Stimulated activated CD4-positive, alpha-beta T cell treated with anti-CD3 and anti-CD28 coated beads, Interleukin-4, amount 100 ng/mL, for 1 hour (primary cell): ENCODE measurements around the gene CCDC148.
"Not testable (repeated sequence)": the region's sequence is repeated elsewhere in the genome, so short reads cannot be mapped to it uniquely, and the experiment has no call there.

Source experiments
- DNase-seq: peaks from one replicate; pipeline ENCODE4 v3.0.0-alpha.2; 2020

CCDC148 gene

GRCh38 chr2:158413581-158413980 is 43.0 kb downstream of the CCDC148 start:
- DNase-seq, result no peak

DNA sequence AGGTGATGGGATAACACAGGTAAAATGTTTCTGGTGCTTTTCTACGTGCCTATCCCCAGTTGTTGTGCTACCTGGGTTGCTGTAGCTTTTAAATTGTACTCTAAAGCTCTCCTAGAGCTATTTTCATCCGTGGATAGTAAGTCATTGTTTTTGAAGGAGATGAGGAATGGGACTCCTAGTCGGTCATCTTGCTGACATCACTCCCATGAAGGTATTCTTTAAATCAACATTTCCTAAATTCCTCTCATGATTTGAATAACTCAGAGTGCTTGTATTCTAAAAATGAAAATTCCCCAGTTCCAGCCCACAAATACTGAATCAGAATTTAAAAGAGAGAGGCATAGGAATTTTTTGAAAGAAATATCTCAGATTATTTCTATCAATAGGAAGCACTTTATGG is 44.3 kb downstream of the CCDC148 start:
- DNase-seq, result no peak

DNA sequence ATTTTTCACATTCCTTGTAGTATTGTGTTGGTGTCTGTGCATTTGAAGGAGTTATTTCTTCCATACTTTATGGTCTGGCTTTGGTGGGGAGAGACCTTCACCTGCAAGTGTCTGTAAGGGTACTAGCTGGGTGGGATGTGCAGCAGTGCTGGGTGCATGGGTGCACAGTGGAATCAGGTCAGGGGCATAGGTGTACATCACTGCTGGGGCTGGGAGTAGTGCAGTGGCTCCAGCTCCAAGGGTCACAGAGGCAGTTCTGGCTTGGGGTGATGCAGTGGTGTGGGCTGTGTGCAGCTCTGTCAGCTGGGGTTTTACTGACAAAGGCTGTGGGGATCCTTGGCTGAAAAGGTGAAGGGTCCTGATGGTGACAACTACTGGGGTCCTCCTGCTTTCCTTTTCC is 44.8 kb downstream of the CCDC148 start:
- no peak for DNase-seq

GRCh38 chr2:158410132-158410531 is 46.4 kb downstream of the CCDC148 start:
- no peak for DNase-seq

DNA sequence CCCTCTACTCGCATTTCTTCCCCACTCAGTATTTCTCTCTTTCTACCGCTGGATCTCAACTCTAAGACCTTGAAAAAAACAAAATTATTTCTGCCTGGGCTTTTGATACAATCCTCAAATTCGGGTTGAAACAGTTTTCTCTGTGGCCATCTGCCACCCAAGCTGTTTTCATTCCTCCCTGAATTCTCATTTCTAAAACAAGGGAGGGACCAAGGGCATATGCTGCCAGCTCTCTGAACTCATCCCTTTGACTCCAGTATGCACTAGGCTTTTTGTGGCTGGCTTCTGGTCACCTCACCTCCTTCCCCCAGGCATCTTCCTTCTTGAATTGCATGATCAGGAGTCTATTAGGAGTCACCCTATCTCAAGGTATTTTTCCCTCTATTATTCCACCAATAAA is 49.5 kb downstream of the CCDC148 start:
- DNase-seq, result no peak

DNA sequence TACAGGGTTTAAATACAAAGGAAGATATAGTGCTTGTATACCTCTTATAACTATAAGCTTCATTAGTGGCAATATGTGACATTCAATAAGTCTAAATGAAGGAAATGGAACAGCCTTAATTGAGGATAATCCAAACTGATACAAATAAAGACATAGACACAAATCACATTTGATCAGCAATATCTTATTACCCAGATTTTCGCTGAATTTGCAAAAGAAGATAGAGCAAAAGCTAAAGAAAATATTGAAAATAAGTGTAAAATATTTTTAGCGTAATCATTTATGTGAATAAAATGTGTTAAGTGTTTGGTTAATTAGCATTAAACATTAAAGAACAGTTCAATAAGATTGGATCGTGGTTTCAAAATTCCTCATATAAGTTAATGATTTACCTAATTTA is 51.2 kb downstream of the CCDC148 start:
- DNase-seq, result no peak

GRCh38 chr2:158403237-158403636 is 53.3 kb downstream of the CCDC148 start:
- no peak for DNase-seq

- DNase-seq, result no peak
These were observed 53.9 kb downstream of the CCDC148 start for GRCh38 chr2:158402665-158403064.

DNA sequence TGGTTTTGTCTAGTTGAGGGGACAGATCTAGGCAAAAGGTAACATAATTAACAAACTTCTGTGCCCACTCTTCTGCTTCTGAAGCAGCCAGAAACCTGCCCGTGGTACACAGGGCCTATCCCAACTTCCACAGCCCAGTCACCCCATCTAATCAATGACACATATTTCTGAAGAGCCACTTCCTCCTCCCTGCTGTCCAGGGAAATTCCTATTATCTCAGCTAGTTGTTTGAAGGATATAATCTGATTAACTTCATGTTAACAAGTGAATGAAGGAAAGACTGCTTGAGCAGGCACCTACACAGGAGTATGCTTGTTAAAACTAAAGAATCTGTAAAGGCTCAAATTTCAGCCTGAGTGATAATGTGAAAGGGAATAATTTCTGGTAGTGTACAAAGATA is 61.4 kb downstream of the CCDC148 start:
- no peak for DNase-seq

DNA sequence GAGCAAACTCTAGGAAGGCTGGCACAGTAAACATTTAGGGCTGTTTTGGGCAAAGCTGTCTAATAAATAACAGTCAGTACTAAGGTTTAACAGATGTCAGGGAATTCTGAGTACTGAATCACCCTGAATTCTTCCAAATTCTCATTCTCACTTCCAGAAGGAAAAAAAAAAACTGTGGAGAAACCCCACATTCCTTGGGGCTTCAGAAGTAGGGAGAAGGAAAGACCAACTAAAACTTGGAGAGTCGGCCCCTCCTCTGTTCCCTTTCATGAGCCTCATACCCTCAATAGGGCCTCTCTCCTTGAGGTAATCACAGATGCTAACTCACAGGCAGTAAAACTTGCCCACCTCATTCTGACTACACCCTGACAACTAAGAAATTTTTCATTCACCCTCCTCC is 62.1 kb downstream of the CCDC148 start:
- DNase-seq, result no peak

DNA sequence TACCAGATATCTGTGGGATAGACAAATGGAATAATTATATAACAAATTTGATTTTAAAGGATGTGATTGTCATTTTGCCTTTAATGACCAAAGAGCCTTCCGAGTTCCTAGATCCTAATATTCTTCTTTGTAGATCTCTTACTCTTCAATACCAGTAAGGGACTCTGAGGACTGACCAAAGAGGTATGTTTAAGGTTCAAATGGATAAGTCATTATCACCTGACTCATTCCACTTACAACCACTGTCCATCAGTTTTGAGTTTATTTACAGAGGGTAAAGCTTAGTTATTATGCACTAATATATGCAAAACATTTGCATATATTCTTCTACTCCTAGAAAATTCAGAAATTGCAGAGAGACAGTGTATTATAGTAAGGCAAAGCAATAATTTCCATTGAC is 62.7 kb downstream of the CCDC148 start:
- no peak for DNase-seq

GRCh38 chr2:158392687-158393086 is 63.9 kb downstream of the CCDC148 start:
- DNase-seq, result no peak

DNA sequence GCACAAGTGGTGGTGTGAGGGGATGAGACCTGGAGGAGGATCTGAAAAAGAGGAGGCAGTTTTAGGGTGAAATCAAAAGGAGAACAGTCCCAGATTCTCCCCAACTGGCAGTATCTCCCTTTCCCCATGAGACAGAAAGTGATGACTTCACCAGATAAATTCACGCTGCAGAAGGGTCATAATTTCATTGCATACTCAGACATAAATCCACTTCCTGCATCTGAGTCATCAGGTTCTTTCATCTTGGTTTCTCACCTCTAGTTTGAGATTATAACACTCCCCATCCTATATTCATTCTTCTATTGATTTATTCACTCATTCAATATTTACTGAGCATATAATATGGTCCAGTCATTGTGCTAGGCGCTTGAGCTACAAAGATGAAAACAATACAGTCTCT is 64.7 kb downstream of the CCDC148 start:
- no peak for DNase-seq

DNA sequence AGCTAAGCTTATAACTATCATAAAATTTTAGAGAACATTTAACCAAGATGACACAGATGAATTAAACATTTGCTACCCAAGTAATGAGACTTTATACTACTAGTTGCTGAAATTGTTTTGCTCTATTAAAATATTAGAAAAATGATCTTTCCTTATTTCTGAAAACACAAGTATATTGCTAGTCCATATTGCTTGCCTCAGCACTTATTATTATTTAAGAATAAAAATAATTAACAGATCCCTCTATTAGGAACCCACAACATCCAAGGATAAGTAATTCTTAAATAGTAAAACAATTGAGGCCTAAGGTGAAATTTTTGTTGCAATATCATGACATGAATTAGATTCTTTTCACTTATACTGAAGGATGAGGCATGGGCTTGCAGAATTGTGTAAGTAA is 65.2 kb downstream of the CCDC148 start:
- DNase-seq, result no peak

GRCh38 chr2:158388159-158388558 is 68.4 kb downstream of the CCDC148 start:
- DNase-seq, result no peak

DNA sequence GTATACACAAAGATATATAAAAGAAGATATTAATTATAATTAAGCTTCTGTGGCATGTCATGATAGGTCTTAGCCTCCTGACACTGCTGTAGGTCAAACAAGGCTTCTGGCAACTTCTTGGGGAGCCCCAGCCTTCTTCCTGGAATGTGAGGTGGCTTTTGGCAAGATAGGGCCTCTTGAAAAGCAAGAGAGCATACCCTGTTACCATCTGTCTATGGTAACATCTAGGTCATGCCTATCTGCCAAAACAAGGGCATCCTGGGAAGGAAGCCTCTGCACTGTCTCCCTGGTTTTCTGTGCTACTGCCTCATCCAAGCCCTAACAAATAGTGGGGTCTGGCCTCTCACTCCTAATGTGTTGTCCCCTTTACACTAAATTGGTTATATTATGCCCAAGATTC is 70.9 kb downstream of the CCDC148 start:
- no peak for DNase-seq

- no peak for DNase-seq
These were observed 74.6 kb downstream of the CCDC148 start for GRCh38 chr2:158381978-158382377.

DNA sequence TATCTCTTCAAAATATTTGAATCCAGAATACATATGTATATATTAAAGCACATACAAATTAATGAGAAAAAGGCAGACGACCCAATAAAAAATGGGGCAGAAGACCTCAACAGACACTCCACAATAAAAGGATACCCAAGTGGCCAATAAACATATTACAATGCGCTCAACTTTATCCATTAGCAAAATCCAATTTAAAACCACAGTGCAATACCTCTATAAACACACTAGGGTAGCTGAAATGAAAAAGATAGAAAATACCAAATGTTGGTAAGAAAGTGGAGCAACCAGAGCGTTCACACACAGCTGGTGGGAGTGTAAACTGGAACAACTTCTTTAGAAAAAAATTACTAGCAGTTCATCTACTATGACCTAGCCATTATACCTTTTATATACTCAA is 75.3 kb downstream of the CCDC148 start:
- DNase-seq, result no peak

DNA sequence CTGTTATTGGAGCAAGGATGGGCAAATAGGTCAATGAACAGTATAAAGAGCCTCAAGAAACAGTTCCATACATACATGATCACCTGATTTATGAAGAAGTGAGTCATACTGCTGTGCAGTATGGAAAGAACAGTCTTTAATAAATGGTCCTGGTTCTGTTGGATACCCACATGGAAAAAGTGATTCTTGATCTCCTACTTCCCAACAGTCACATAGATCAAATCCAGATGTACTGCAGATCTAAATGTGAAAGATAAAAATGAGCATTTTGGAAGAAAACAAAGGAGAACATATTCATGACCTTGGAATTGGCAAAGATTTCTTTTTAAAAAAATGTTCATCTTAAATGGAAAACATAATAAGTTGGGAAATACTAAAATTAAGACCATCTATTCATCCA is 75.8 kb downstream of the CCDC148 start:
- DNase-seq, result no peak

GRCh38 chr2:158378926-158379325 is 77.6 kb downstream of the CCDC148 start:
- DNase-seq, result no peak

DNA sequence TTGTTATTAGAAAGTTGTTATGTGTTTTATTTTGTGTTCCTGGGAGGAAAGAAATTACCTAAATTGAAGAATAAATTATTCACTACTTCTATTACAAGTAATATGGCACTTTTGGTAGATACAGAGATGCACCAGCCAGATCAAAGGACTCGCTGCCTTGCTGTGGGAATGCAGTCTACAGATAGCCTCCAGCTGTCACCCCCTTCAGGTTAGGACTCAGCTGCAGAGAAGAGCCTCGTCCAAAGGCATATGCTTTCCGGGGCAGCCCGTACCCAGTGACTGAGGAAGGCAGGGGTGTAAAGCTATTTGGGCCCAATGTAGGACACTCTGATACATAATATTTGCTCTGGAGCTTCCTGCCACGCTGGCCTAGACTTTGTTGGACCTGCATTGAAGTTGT is 90.2 kb downstream of the CCDC148 start:
- no peak for DNase-seq

GRCh38 chr2:158359846-158360245 is 96.7 kb downstream of the CCDC148 start:
- peak; percentile 3 for DNase-seq

DNA sequence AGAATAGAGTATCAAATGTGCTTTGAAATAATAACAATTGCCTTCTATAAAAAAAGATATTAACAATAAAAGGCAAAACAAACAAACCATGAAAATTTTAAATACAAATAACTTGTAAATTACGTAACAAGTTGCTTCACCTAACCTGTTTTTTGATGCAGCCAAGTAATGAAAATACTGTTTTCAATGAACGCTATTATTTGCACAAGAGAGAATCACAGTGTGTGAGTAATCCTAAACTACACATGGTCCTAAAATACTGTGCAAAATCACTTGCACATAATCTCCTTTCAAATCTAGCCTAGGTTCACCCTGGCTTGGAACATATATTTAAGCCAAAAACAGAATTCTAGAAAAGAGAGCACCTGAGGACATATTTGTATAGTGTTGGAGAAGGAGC is 98.9 kb downstream of the CCDC148 start:
- DNase-seq, result no peak

GRCh38 chr2:158357122-158357521 is 99.4 kb downstream of the CCDC148 start:
- DNase-seq, result no peak

- DNase-seq, result not testable (repeated sequence)
These were observed 105.1 kb downstream of the CCDC148 start for GRCh38 chr2:158351466-158351816.

DNA sequence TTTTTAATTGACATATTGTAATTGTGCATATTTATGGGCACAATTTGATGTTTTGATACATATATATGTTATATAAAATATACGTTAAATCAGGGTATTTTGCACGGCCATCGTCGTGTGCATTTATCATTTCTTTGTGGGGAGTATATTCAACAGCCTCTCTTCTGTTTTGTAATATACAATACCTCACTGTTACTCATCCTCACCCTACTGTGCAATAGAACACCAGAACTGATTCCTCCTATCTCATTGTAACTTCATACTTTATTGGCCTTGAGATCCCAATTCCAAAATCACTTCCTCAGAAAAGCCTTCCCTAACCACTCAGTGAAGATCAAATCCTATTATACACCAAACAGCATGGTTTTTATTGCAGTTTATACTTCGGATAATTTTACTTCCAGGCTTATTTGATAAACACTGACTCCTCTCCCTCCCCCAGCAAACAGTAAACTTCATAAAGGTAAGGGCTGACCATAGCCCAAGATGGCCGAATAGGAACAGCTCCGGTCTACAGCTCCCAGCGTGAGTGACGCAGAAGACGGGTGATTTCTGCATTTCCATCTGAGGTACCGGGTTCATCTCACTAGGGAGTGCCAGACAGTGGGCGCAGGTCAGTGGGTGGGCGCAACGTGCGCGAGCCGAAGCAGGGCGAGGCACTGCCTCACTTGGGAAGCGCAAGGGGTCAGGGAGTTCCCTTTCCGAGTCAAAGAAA is 105.6 kb downstream of the CCDC148 start:
- not testable (repeated sequence) for DNase-seq
